Measurements from ENCODE around the gene NME1. TPM values are rescaled to one million over a fixed set of nuclear protein-coding genes. Genes with fewer than 3 reads are reported as not detected.
A peak's percentile ranks its signal among the peaks of the same experiment; 100 is the strongest.

Gene NME1
- total and polyA plus RNA-seq, 9 of the 15 experiments (the other 6 are each of a cell fraction or from before 2014, with no cell fraction given): 449 to 1,588 (median 604) TPM

DNA sequence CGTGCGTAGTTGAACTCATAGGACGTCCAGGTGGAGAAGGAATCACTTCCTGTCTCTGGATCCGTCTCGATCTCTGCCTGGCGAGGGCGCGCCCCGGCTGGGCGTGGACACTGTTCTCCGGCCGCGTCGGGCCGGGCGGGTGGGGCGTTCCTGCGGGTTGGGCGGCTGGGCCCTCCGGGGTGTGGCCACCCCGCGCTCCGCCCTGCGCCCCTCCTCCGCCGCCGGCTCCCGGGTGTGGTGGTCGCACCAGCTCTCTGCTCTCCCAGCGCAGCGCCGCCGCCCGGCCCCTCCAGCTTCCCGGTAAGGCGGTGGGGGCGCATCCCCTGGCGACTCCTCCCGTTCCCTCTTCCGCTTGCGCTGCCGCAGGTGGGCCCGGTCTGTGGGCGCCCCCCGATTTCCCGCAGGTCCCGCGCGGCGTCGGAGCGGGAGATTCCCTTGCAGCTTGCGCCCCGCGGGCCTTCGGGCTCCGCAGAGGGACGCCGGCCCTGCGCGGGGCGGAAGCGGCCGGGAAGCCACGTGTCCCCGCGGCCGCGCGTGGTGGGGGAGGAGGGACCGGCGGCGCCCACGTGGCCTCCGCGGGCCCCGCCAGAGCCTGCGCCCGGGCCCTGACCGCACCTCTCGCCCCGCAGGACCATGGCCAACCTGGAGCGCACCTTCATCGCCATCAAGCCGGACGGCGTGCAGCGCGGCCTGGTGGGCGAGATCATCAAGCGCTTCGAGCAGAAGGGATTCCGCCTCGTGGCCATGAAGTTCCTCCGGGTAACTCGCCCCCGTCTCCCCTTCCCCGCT is 13.0 kb downstream of the NME1 start, which contains the start of gene NME2 (continued):
- TF ChIP-seq PRMT5 (CRISPR knock-in tag; IDR thresholded peaks at IDR 0.05) (no peak), ZNF785 (CRISPR knock-in tag; IDR thresholded peaks at IDR 0.05) (no peak), RBM39 (optimal IDR thresholded peaks at IDR 0.05; ENCODE audit: low read depth, low read length) (no peak), SRSF7 (optimal IDR thresholded peaks at IDR 0.05; ENCODE audit: low read depth, low read length) (no peak), ZNF174 (CRISPR knock-in tag; IDR thresholded peaks at IDR 0.05) (no peak), SREBF2 (CRISPR knock-in tag; IDR thresholded peaks at IDR 0.05) (no peak), MXI1 (IDR thresholded peaks at IDR 0.05; ENCODE audit: low read depth, low read length) (peak; percentile 85), ZNF436 (CRISPR knock-in tag; IDR thresholded peaks at IDR 0.05) (no peak), ZKSCAN8 (CRISPR knock-in tag; IDR thresholded peaks at IDR 0.05) (no peak), NFIC (IDR thresholded peaks at IDR 0.05) (no peak; the same call in 1 of the 2 replicates), ATF7 (IDR thresholded peaks at IDR 0.05) (0 out of 2 replicates have a peak, but pooled peaks have one; percentile 18), POLR2G (IDR thresholded peaks at IDR 0.05; ENCODE audit: low read depth, low read length) (peak; percentile 84), NR1H2 (CRISPR knock-in tag; IDR thresholded peaks at IDR 0.05) (0 out of 2 replicates have a peak, but pooled peaks have one; percentile 79), ZNF75A (CRISPR knock-in tag; IDR thresholded peaks at IDR 0.05) (no peak), CHCHD3 (CRISPR knock-in tag; IDR thresholded peaks at IDR 0.05) (no peak), XRCC5 (IDR thresholded peaks at IDR 0.05; ENCODE audit: low read depth, low read length) (no peak; the same call in 1 of the 2 replicates), BRCA1 (IDR thresholded peaks at IDR 0.05) (no peak), BRCA1 (CRISPR knock-in tag; IDR thresholded peaks at IDR 0.05) (0 out of 2 replicates have a peak, but pooled peaks have one; percentile 84), FOXM1 (IDR thresholded peaks at IDR 0.05; ENCODE audit: low read depth) (no peak), FOXM1 (CRISPR knock-in tag; IDR thresholded peaks at IDR 0.05; ENCODE audit: low read depth) (peak; percentile 73; the same call in 1 of the 2 replicates)
- TF ChIP-seq, protein P1, sequence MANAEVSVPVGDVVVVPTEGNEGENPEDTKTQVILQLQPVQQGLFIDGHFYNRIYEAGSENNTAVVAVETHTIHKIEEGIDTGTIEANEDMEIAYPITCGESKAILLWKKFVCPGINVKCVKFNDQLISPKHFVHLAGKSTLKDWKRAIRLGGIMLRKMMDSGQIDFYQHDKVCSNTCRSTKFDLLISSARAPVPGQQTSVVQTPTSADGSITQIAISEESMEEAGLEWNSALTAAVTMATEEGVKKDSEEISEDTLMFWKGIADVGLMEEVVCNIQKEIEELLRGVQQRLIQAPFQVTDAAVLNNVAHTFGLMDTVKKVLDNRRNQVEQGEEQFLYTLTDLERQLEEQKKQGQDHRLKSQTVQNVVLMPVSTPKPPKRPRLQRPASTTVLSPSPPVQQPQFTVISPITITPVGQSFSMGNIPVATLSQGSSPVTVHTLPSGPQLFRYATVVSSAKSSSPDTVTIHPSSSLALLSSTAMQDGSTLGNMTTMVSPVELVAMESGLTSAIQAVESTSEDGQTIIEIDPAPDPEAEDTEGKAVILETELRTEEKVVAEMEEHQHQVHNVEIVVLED (CRISPR knock-in tag; IDR thresholded peaks at IDR 0.05): peak; percentile 25; the same call in 1 of the 2 replicates
- TF ChIP-seq, protein P2, sequence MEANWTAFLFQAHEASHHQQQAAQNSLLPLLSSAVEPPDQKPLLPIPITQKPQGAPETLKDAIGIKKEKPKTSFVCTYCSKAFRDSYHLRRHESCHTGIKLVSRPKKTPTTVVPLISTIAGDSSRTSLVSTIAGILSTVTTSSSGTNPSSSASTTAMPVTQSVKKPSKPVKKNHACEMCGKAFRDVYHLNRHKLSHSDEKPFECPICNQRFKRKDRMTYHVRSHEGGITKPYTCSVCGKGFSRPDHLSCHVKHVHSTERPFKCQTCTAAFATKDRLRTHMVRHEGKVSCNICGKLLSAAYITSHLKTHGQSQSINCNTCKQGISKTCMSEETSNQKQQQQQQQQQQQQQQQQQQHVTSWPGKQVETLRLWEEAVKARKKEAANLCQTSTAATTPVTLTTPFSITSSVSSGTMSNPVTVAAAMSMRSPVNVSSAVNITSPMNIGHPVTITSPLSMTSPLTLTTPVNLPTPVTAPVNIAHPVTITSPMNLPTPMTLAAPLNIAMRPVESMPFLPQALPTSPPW (CRISPR knock-in tag; IDR thresholded peaks at IDR 0.05): peak; percentile 72
- TF ChIP-seq, protein P3, sequence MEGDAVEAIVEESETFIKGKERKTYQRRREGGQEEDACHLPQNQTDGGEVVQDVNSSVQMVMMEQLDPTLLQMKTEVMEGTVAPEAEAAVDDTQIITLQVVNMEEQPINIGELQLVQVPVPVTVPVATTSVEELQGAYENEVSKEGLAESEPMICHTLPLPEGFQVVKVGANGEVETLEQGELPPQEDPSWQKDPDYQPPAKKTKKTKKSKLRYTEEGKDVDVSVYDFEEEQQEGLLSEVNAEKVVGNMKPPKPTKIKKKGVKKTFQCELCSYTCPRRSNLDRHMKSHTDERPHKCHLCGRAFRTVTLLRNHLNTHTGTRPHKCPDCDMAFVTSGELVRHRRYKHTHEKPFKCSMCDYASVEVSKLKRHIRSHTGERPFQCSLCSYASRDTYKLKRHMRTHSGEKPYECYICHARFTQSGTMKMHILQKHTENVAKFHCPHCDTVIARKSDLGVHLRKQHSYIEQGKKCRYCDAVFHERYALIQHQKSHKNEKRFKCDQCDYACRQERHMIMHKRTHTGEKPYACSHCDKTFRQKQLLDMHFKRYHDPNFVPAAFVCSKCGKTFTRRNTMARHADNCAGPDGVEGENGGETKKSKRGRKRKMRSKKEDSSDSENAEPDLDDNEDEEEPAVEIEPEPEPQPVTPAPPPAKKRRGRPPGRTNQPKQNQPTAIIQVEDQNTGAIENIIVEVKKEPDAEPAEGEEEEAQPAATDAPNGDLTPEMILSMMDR (IDR thresholded peaks at IDR 0.05 in 2 of 3, conservative IDR thresholded peaks at IDR 0.05 in 1 of 3; ENCODE audit: insufficient read depth in 2 of 3, low read depth in 1 of 3, low read length in 3 of 3): 0 out of 6 replicates have a peak, but pooled peaks of 1 of the 3 experiments have one; percentile 17

All from K562 (cell line).